HEK293 (cell line): ENCODE measurements around the gene DIP2A.

Experiments
- CTCF ChIP-seq: fragments of 450-650 bp; formaldehyde crosslinking; IDR thresholded peaks from 2 replicates; pipeline ENCODE4 v1.5.1; 2016; ENCODE audit warnings: missing biosample characterization, missing genetic modification characterization
- GLI4 ChIP-seq: fragments of 450-650 bp; formaldehyde crosslinking; IDR thresholded peaks from 2 replicates; pipeline ENCODE4 v1.5.1; 2016; ENCODE audit warnings: missing biosample characterization, missing genetic modification characterization
- ZBTB26 ChIP-seq: fragments of 450-650 bp; formaldehyde crosslinking; optimal IDR thresholded peaks from 2 replicates; pipeline ENCODE3; 2016; ENCODE audit warnings: missing biosample characterization, mild to moderate bottlenecking, missing genetic modification characterization
- ZNF121 ChIP-seq: fragments of 450-650 bp; formaldehyde crosslinking; IDR thresholded peaks from 2 replicates; pipeline ENCODE4 v1.5.1; 2016; ENCODE audit warnings: missing biosample characterization, missing genetic modification characterization
- ZNF133 ChIP-seq: fragments of 450-650 bp; formaldehyde crosslinking; IDR thresholded peaks from 2 replicates; pipeline ENCODE4 v1.5.1; 2016; ENCODE audit warnings: missing biosample characterization, missing genetic modification characterization
- ZNF2 ChIP-seq: fragments of 450-650 bp; formaldehyde crosslinking; IDR thresholded peaks from 2 replicates; pipeline ENCODE4 v1.5.1; 2016; ENCODE audit warnings: missing biosample characterization, missing genetic modification characterization
- ZNF24 ChIP-seq: fragments of 450-650 bp; formaldehyde crosslinking; IDR thresholded peaks from 2 replicates; pipeline ENCODE4 v1.5.1; 2016; ENCODE audit warnings: missing biosample characterization, missing genetic modification characterization
- ZNF366 ChIP-seq: fragments of 450-650 bp; formaldehyde crosslinking; conservative IDR thresholded peaks from 2 replicates; pipeline ENCODE4 v1.5.1; 2016; ENCODE audit warnings: missing biosample characterization, missing genetic modification characterization
- ZNF423 ChIP-seq: fragments of 450-650 bp; formaldehyde crosslinking; IDR thresholded peaks from 2 replicates; pipeline ENCODE4 v1.5.1; 2016; ENCODE audit warnings: missing biosample characterization, missing genetic modification characterization
- ZNF660 ChIP-seq: fragments of 450-650 bp; IDR thresholded peaks from 2 replicates; pipeline ENCODE4 v1.5.1; 2018; ENCODE audit warnings: missing biosample characterization, mild to moderate bottlenecking, missing genetic modification characterization
- TF ChIP-seq, protein P1 (sequence below): fragments of 450-650 bp; formaldehyde crosslinking; IDR thresholded peaks from 2 replicates; pipeline ENCODE4 v1.5.1; 2016; ENCODE audit warnings: missing biosample characterization, missing genetic modification characterization

DNA sequence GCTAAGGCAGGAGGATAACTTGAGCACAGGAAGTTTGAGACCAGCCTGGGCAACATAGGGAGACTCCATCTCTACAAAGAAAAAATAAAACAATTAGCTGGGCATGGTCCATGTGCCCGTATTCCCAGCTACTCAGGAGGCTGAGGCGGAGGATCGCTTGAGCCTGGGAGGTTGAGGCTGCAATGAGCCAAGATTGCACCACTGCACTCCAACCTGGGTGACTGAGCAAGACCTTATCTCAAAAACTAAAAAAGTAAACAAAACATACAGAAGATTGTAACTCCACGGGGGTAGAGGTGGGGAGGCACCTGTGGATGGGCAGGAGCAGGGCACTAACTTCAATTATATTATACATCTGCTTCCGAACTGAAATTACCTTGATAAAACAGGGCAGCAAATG is 141.6 kb downstream of the DIP2A start:
- TF ChIP-seq ZNF660 (tag by site-specific recombination), result no peak
- no peak for TF ChIP-seq ZNF366 (tag by site-specific recombination)
- TF ChIP-seq CTCF, result no peak
- no peak for TF ChIP-seq ZNF423 (tag by site-specific recombination)
- no peak for TF ChIP-seq ZNF24 (tag by site-specific recombination)
- TF ChIP-seq GLI4 (tag by site-specific recombination), result no peak
- no peak for TF ChIP-seq ZNF133
- no peak for TF ChIP-seq ZNF121 (tag by site-specific recombination)
- no peak for TF ChIP-seq ZNF2 (tag by site-specific recombination)
- TF ChIP-seq, protein P1, sequence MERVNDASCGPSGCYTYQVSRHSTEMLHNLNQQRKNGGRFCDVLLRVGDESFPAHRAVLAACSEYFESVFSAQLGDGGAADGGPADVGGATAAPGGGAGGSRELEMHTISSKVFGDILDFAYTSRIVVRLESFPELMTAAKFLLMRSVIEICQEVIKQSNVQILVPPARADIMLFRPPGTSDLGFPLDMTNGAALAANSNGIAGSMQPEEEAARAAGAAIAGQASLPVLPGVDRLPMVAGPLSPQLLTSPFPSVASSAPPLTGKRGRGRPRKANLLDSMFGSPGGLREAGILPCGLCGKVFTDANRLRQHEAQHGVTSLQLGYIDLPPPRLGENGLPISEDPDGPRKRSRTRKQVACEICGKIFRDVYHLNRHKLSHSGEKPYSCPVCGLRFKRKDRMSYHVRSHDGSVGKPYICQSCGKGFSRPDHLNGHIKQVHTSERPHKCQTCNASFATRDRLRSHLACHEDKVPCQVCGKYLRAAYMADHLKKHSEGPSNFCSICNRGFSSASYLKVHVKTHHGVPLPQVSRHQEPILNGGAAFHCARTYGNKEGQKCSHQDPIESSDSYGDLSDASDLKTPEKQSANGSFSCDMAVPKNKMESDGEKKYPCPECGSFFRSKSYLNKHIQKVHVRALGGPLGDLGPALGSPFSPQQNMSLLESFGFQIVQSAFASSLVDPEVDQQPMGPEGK (tag by site-specific recombination), result no peak
- TF ChIP-seq ZBTB26 (tag by site-specific recombination), result no peak
